ENCODE results near the gene IGSF11. TPM values are rescaled to one million over a fixed set of nuclear protein-coding genes. Genes with fewer than 3 reads are reported as not detected.
"Not testable (repeated sequence)": the region's sequence is repeated elsewhere in the genome, so short reads cannot be mapped to it uniquely, and the experiment has no call there.

Gene IGSF11
- total RNA-seq, 1 experiment from 2014 or later, result not detected

DNA sequence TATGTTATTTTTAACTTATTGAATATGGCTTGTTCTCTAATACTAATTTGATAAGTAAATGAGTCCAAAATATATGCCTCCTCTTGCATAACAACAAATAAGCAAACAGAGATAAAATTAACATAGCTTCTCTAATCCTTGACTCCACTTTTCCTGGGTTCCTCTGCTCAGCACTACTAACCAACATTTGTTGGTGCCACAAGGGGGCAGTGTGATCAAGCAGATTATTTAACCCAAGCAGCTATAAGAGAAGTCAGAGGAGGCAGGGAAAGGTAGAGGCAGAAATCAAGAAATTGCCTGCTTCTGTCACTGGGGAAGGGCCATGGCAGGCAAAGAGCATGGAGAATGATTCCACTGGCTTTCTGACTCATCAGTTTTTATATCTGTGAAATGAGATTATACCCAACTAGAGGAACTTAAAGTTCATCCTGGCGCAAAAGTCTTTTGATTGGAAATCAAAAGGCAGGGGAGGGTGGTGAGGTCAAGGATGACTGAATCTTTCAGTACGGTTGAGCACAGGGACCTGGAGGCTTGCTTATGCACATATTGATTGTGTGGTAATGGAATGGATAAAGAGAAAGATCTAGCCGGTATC, 152.2 kb downstream of the IGSF11 start:
- Mint-ChIP-seq H3K4me1 (ENCODE audit: insufficient read depth, unreplicated experiment) (no peaks in the 10 kb centered on the region), H3K27ac (ENCODE audit: low read depth, unreplicated experiment) (no peak overlapping the region), H3K4me3 (ENCODE audit: unreplicated experiment) (no peak overlapping the region), H3K36me3 (ENCODE audit: insufficient read depth, unreplicated experiment) (no peaks in the 10 kb centered on the region), H3K9me3 (ENCODE audit: unreplicated experiment) (no peaks in the 10 kb centered on the region), H3K27me3 (ENCODE audit: insufficient read depth, unreplicated experiment) (peaks cover 49% of the 10 kb centered on the region)
- no TSS peak for BruUV-seq (replicated peaks)
- TF ChIP-seq, protein P1, sequence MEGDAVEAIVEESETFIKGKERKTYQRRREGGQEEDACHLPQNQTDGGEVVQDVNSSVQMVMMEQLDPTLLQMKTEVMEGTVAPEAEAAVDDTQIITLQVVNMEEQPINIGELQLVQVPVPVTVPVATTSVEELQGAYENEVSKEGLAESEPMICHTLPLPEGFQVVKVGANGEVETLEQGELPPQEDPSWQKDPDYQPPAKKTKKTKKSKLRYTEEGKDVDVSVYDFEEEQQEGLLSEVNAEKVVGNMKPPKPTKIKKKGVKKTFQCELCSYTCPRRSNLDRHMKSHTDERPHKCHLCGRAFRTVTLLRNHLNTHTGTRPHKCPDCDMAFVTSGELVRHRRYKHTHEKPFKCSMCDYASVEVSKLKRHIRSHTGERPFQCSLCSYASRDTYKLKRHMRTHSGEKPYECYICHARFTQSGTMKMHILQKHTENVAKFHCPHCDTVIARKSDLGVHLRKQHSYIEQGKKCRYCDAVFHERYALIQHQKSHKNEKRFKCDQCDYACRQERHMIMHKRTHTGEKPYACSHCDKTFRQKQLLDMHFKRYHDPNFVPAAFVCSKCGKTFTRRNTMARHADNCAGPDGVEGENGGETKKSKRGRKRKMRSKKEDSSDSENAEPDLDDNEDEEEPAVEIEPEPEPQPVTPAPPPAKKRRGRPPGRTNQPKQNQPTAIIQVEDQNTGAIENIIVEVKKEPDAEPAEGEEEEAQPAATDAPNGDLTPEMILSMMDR (IDR thresholded peaks at IDR 0.05; ENCODE audit: unreplicated experiment), result peak; percentile 72
- intact Hi-C loops (cut with micrococcal nuclease), result loop anchor here (5.0 kb wide), 1 partner anchor 1300 kb away; no protein-coding TSS in a partner anchor
- CTCF ChIA-PET, result interaction anchor here (0.5 to 14.0 kb wide), 40 partner anchors 7 to 1902 kb away, joined by 3 to 564 read pairs (median 6); partner anchors contain the start of genes B4GALT4 and IGSF11
- POLR2A ChIA-PET, result interaction anchor here (0.7 to 0.9 kb wide), 3 partner anchors 203 to 217 kb away, joined by 3 to 4 read pairs (median 3); no protein-coding TSS in a partner anchor
- peak; percentile 76 for DNase-seq (ENCODE audit: unreplicated experiment)

DNA sequence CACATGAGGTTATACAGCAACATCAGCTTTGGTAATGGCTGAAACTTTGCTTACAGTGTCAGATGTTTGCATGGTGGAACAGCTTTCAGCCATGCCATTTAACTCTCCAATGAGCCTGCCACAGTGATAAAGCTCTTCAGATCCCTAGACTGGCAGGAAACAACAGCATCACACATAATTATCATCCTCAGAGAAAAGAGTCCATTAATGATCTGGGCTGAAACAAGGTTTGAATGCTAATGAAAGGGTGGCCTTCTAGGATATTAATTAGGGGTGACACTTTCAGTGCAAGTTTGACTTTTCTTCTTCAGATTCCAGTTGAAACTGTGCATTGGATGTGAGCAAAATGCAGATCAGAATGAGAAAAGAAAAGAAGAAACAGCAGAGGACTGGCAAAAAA, 166.6 kb downstream of the IGSF11 start:
- no peak overlapping the region for H3K27ac Mint-ChIP-seq (ENCODE audit: low read depth, unreplicated experiment)
- H3K4me3 Mint-ChIP-seq (ENCODE audit: unreplicated experiment), result no peak overlapping the region
- TF ChIP-seq, protein P1 (IDR thresholded peaks at IDR 0.05; ENCODE audit: unreplicated experiment), result no peak
- intact Hi-C loops (cut with micrococcal nuclease), result no loop called here
- POLR2A ChIA-PET, result interaction anchor here (0.6 kb wide), 1 partner anchor 1051 kb away, joined by 3 read pairs; no protein-coding TSS in a partner anchor
- H3K36me3 Mint-ChIP-seq (ENCODE audit: insufficient read depth, unreplicated experiment), result no peaks in the 10 kb centered on the region
- CTCF ChIA-PET, result interaction anchor here (1.2 to 7.4 kb wide), 2 partner anchors 9 to 15 kb away, joined by 3 to 69 read pairs; no protein-coding TSS in a partner anchor
- no TSS peak for BruUV-seq (replicated peaks)
- H3K9me3 Mint-ChIP-seq (ENCODE audit: unreplicated experiment), result peaks cover 21% of the 10 kb centered on the region
- no peaks in the 10 kb centered on the region for H3K4me1 Mint-ChIP-seq (ENCODE audit: insufficient read depth, unreplicated experiment)
- no peaks in the 10 kb centered on the region for H3K27me3 Mint-ChIP-seq (ENCODE audit: insufficient read depth, unreplicated experiment)
- no peak for DNase-seq (ENCODE audit: unreplicated experiment)

DNA sequence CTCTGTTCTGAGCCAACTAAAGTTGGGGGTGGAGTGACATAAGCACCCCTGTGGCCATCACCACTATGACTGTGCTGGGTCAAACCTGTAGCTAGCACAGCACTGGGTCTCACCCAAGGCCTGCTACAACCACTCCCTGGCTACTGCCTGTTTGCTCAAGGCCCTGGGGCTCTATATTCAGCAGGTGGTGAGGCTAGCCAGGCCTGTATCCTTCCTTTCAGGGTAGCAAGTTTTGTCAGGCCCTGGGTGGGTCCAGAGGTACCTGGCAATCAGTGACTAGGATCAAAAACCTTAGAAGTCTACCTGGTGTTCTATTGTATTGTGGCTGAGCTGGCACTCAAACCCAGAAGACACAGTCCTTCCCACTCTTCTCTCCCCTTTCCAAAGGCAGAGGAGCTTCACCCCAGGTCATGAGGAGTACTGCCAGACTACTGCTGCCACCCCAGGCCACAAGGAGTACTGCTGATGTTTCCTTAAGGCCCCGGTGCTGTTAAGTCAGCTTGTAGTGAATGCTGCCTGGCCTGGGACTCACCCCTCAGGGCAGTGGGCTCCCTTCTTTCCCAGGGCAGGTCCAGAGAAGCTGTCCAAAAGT, 170.8 kb downstream of the IGSF11 start:
- ChIA-PET CTCF (interaction anchor here (0.7 to 7.4 kb wide), 3 partner anchors 13 to 224 kb away, joined by 3 to 69 read pairs (median 3); no protein-coding TSS in a partner anchor), POLR2A (no interaction called here)
- Mint-ChIP-seq H3K4me1 (ENCODE audit: insufficient read depth, unreplicated experiment) (no peaks in the 10 kb centered on the region), H3K4me3 (ENCODE audit: unreplicated experiment) (no peak overlapping the region), H3K27ac (ENCODE audit: low read depth, unreplicated experiment) (no peak overlapping the region), H3K27me3 (ENCODE audit: insufficient read depth, unreplicated experiment) (no peaks in the 10 kb centered on the region), H3K36me3 (ENCODE audit: insufficient read depth, unreplicated experiment) (no peaks in the 10 kb centered on the region), H3K9me3 (ENCODE audit: unreplicated experiment) (no peaks in the 10 kb centered on the region)
- intact Hi-C loops (cut with micrococcal nuclease), result no loop called here
- TF ChIP-seq, protein P1 (IDR thresholded peaks at IDR 0.05; ENCODE audit: unreplicated experiment), result peak; percentile 25
- DNase-seq (ENCODE audit: unreplicated experiment), result peak; percentile 42
- BruUV-seq (replicated peaks), result no TSS peak

DNA sequence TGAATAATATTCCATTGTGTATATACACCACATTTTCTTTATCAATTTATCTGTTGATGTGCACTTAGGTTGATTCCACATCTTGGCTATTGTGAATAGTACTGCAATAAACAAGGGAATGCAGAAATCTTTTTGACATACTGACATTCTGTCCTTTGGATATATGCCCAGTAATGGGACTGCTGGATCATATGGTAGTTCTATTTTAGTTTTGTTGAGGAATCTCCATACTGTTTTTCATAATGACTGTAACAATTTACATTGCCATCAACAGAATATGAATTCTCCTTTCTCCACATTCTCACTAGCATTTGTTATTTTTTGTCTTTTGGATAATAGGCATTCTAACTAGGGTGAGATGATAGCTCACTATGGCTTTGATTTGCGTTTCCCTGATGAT, 174.7 kb downstream of the IGSF11 start:
- POLR2A ChIA-PET, result no interaction called here
- Mint-ChIP-seq H3K27me3 (ENCODE audit: insufficient read depth, unreplicated experiment) (no peaks in the 10 kb centered on the region), H3K27ac (ENCODE audit: low read depth, unreplicated experiment) (no peak overlapping the region), H3K36me3 (ENCODE audit: insufficient read depth, unreplicated experiment) (no peaks in the 10 kb centered on the region), H3K9me3 (ENCODE audit: unreplicated experiment) (peaks cover 7% of the 10 kb centered on the region), H3K4me1 (ENCODE audit: insufficient read depth, unreplicated experiment) (no peaks in the 10 kb centered on the region), H3K4me3 (ENCODE audit: unreplicated experiment) (no peak overlapping the region)
- CTCF ChIA-PET, result no interaction called here
- intact Hi-C loops (cut with micrococcal nuclease), result no loop called here
- BruUV-seq (replicated peaks), result no TSS peak
- TF ChIP-seq, protein P1 (IDR thresholded peaks at IDR 0.05; ENCODE audit: unreplicated experiment), result no peak
- no peak for DNase-seq (ENCODE audit: unreplicated experiment)

DNA sequence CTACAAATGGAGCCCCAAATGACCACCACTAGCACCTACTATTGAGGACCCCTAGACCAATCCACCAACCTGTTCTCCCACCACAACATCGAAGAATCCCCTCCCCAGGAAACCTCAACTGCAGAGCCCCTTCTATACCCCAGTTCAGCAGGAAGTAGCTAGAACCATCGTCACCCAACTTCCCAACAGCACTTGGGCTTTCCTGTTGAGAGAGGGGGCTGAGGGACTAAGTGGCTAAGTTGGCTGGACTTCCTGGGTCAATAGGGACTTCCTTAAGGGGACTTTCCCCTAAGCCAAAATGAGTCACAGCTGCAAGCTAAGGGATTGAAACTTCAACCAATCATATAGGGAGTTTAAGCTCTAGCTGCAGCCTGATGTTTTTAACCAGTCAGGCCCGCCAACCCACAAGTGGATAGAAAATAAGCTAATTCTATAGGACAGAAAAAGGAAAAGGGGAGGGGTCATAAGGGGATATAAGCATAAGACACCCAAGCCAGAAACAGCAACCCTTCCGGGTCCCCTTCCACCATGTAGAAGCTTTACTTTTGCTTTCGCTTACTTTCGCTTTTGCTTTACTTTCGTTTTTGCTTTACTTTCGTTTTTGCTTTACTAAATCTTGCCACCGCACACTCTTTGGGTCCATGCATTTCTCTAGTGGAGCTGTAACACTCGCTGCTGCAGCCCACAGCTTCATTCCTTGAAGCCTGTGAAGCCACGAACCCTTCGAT, 183.0 kb downstream of the IGSF11 start:
- H3K4me1 Mint-ChIP-seq (ENCODE audit: insufficient read depth, unreplicated experiment); intact Hi-C loops (cut with micrococcal nuclease); DNase-seq (ENCODE audit: unreplicated experiment); H3K9me3 Mint-ChIP-seq (ENCODE audit: unreplicated experiment); H3K4me3 Mint-ChIP-seq (ENCODE audit: unreplicated experiment); POLR2A ChIA-PET; H3K36me3 Mint-ChIP-seq (ENCODE audit: insufficient read depth, unreplicated experiment); H3K27me3 Mint-ChIP-seq (ENCODE audit: insufficient read depth, unreplicated experiment); BruUV-seq (replicated peaks): not testable (repeated sequence)
- CTCF ChIA-PET, result interaction anchor here (0.8 to 2.4 kb wide), 3 partner anchors 30 to 1894 kb away, joined by 4 to 9 read pairs (median 5); no protein-coding TSS in a partner anchor
- peak overlapping the region; percentile 25 for H3K27ac Mint-ChIP-seq (ENCODE audit: low read depth, unreplicated experiment)

Data from MCF 10A (cell line).